Hepatic stellate cell (primary cell): ENCODE data around the gene IL6R.
"Not testable (repeated sequence)": the region's sequence is repeated elsewhere in the genome, so short reads cannot be mapped to it uniquely, and the experiment has no call there.

Experiments used
- DNase-seq: peaks from one replicate; pipeline ENCODE4 v3.0.0; 2011; ENCODE audit warnings: low spot score

Gene IL6R

GRCh38 chr1:154406886-154407197 lies 1.7 kb downstream of the IL6R start:
- no peak for DNase-seq

GRCh38 chr1:154407198-154408091 lies 2.3 kb downstream of the IL6R start:
- DNase-seq = no peak

GRCh38 chr1:154408174-154408777 lies 3.1 kb downstream of the IL6R start:
- no peak for DNase-seq

GRCh38 chr1:154410185-154410827 lies 5.2 kb downstream of the IL6R start:
- DNase-seq = no peak

- no peak for DNase-seq
Measured at GRCh38 chr1:154411525-154411924, 6.4 kb downstream of the IL6R start.

GRCh38 chr1:154413177-154413783 lies 8.1 kb downstream of the IL6R start:
- DNase-seq = no peak

- DNase-seq = no peak
Measured at GRCh38 chr1:154414606-154415005, 9.5 kb downstream of the IL6R start.

GRCh38 chr1:154416471-154417337 lies 11.6 kb downstream of the IL6R start:
- DNase-seq = no peak

- no peak for DNase-seq
Measured at GRCh38 chr1:154417338-154417608, 12.1 kb downstream of the IL6R start.

- DNase-seq = no peak
Measured at GRCh38 chr1:154418062-154418921, 13.1 kb downstream of the IL6R start.

GRCh38 chr1:154418923-154419619 lies 13.9 kb downstream of the IL6R start:
- DNase-seq = no peak

- peak; percentile 92 for DNase-seq
Measured at GRCh38 chr1:154419620-154420571, 14.8 kb downstream of the IL6R start.

- DNase-seq = no peak
Measured at GRCh38 chr1:154420961-154421924, 16.1 kb downstream of the IL6R start.

- not testable (repeated sequence) for DNase-seq
Measured at GRCh38 chr1:154422049-154422448, 16.9 kb downstream of the IL6R start.

- no peak for DNase-seq
Measured at GRCh38 chr1:154422521-154422920, 17.4 kb downstream of the IL6R start.

- DNase-seq = peak; percentile 55
Measured at GRCh38 chr1:154423304-154423987, 18.3 kb downstream of the IL6R start.

- DNase-seq = no peak
Measured at GRCh38 chr1:154423988-154424326, 18.8 kb downstream of the IL6R start.

GRCh38 chr1:154425172-154425571 lies 20.0 kb downstream of the IL6R start:
- no peak for DNase-seq
